Loucy (cell line): ENCODE measurements around the gene BDH2.

Source experiments
- H2AFZ ChIP-seq: fragments of 200-600 bp; sonication (generic); 2 replicates; pipeline ENCODE4 v1.6.0; 2016; ENCODE audit warnings: antibody characterized with exemption, mild to moderate bottlenecking, low read length, moderate library complexity
- H3F3A ChIP-seq: fragments of 200-600 bp; 2 replicates; pipeline ENCODE4 v1.6.0; 2016; ENCODE audit warnings: antibody characterized with exemption, low read depth, mild to moderate bottlenecking
- H3K27me3 ChIP-seq: fragments of 200-600 bp; sonication (generic); 2 replicates; pipeline ENCODE4 v1.6.1; 2014; ENCODE audit warnings: low read length, mild to moderate bottlenecking; ENCODE audit not compliant: insufficient read depth, poor library complexity, severe bottlenecking
- H3K36me3 ChIP-seq: fragments of 200-600 bp; sonication (generic); 2 replicates; pipeline ENCODE4 v1.6.1; 2016; ENCODE audit warnings: low read length; ENCODE audit not compliant: insufficient read depth
- H3K4me1 ChIP-seq: fragments of 200-600 bp; sonication (generic); 2 replicates; pipeline ENCODE4 v1.5.1; 2014; ENCODE audit warnings: low read length, mild to moderate bottlenecking; ENCODE audit not compliant: insufficient read depth, poor library complexity, severe bottlenecking
- H3K4me2 ChIP-seq: fragments of 200-600 bp; sonication (generic); 2 replicates; pipeline ENCODE4 v1.6.0; 2014; ENCODE audit warnings: antibody characterized with exemption, low read length, low read depth, mild to moderate bottlenecking; ENCODE audit not compliant: poor library complexity, severe bottlenecking
- H3K4me3 ChIP-seq: fragments of 200-600 bp; sonication (generic); 2 replicates; pipeline ENCODE4 v1.5.1; 2014; ENCODE audit warnings: low read length, mild to moderate bottlenecking, mixed read lengths; ENCODE audit not compliant: poor library complexity, severe bottlenecking
- H3K79me2 ChIP-seq: fragments of 200-600 bp; sonication (generic); 2 replicates; pipeline ENCODE4 v1.6.1; 2014; ENCODE audit warnings: low read length; ENCODE audit not compliant: insufficient read depth
- H3K9ac ChIP-seq: fragments of 200-600 bp; sonication (generic); 2 replicates; pipeline ENCODE4 v1.6.0; 2014; ENCODE audit warnings: mild to moderate bottlenecking, low read depth, low read length, moderate library complexity; ENCODE audit not compliant: poor library complexity, severe bottlenecking
- H3K9me2 ChIP-seq: fragments of 200-600 bp; sonication (generic); replicated peaks from 2 replicates; pipeline ENCODE4 v1.6.1; 2016; ENCODE audit warnings: low read depth, low read length, mixed read lengths
- H3K9me3 ChIP-seq: fragments of 200-600 bp; sonication (generic); 2 replicates; pipeline ENCODE4 v1.6.1; 2014; ENCODE audit warnings: mild to moderate bottlenecking, antibody characterized with exemption, low read length, low read depth; ENCODE audit not compliant: insufficient read depth
- H4K20me1 ChIP-seq: fragments of 200-600 bp; sonication (generic); 2 replicates; pipeline ENCODE4 v1.6.0; 2014; ENCODE audit warnings: antibody characterized with exemption, low read length, mild to moderate bottlenecking; ENCODE audit not compliant: insufficient read depth, poor library complexity, severe bottlenecking
- EZH2phosphoT487 ChIP-seq: fragments of 200-600 bp; IDR thresholded peaks from 2 replicates; pipeline ENCODE4 v1.6.1; 2018; ENCODE audit warnings: antibody characterized with exemption, mild to moderate bottlenecking, moderate library complexity, borderline replicate concordance
- TF ChIP-seq, protein P1 (sequence below): fragments of 200-600 bp; sonication (generic); conservative IDR thresholded peaks from 2 replicates; pipeline ENCODE4 v1.5.1; 2014; ENCODE audit warnings: mild to moderate bottlenecking, antibody characterized with exemption, low read length

The BDH2 gene

DNA sequence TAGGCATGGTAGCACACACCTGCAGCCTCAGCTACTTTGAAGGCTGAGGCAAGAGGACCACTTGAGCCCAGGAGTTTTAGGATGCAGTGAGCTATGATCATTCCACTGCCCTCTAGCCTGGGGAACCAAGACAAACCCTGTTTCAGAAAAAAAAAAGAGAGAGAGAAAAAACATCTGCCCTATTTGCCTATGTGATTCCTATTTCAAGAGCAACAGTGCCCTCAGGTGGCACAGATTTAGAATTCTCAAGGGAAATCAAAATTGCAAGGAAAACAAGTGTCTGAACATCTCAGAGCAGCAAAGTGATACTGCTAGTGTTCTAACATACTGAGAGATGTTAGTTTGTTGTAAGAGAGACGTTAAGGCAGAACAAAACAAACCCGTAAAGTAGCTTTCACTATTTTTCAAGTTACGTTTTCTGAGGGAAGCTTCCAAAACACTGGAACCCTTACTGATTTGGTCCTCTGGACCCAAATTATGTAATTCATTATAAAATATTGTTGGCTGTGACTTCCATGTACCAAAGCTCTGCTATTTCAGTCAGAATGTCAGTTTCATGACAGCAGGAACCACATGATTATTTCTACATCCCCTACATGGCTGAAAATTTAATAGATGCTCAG, 7.9 kb downstream of the BDH2 start:
- TF ChIP-seq EZH2phosphoT487, result no peak
- TF ChIP-seq, protein P1, sequence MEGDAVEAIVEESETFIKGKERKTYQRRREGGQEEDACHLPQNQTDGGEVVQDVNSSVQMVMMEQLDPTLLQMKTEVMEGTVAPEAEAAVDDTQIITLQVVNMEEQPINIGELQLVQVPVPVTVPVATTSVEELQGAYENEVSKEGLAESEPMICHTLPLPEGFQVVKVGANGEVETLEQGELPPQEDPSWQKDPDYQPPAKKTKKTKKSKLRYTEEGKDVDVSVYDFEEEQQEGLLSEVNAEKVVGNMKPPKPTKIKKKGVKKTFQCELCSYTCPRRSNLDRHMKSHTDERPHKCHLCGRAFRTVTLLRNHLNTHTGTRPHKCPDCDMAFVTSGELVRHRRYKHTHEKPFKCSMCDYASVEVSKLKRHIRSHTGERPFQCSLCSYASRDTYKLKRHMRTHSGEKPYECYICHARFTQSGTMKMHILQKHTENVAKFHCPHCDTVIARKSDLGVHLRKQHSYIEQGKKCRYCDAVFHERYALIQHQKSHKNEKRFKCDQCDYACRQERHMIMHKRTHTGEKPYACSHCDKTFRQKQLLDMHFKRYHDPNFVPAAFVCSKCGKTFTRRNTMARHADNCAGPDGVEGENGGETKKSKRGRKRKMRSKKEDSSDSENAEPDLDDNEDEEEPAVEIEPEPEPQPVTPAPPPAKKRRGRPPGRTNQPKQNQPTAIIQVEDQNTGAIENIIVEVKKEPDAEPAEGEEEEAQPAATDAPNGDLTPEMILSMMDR, result peak; percentile 89

GRCh38 chr4:103089481-103089880, 10.2 kb downstream of the BDH2 start:
- no peak overlapping the region for H2AFZ ChIP-seq
- no peaks in the 10 kb centered on the region; the same call in 1 of the 2 replicates for H3K36me3 ChIP-seq
- no peaks in the 10 kb centered on the region for H3K4me1 ChIP-seq
- H3K79me2 ChIP-seq, result no peaks in the 10 kb centered on the region
- no peak overlapping the region for H3K9ac ChIP-seq
- H3K4me3 ChIP-seq, result no peak overlapping the region
- TF ChIP-seq, protein P1, result no peak
- no peak for TF ChIP-seq EZH2phosphoT487
- no peaks in the 10 kb centered on the region for H3K27me3 ChIP-seq
- no peaks in the 10 kb centered on the region for H3K9me3 ChIP-seq
- H3K4me2 ChIP-seq, result no peak overlapping the region
- no peaks in the 10 kb centered on the region for H3F3A ChIP-seq
- H4K20me1 ChIP-seq, result no peaks in the 10 kb centered on the region
- H3K9me2 ChIP-seq, result no peaks in the 10 kb centered on the region

More for the DNA sequence above, 7.9 kb downstream of the BDH2 start:
- H2AFZ ChIP-seq, result no peak overlapping the region
- no peaks in the 10 kb centered on the region for H3K4me1 ChIP-seq
- no peak overlapping the region for H3K4me2 ChIP-seq
- H3K36me3 ChIP-seq, result no peaks in the 10 kb centered on the region; the same call in 1 of the 2 replicates
- no peaks in the 10 kb centered on the region for H3K79me2 ChIP-seq
- no peaks in the 10 kb centered on the region for H4K20me1 ChIP-seq
- no peaks in the 10 kb centered on the region for H3K27me3 ChIP-seq
- H3K4me3 ChIP-seq, result no peak overlapping the region
- no peaks in the 10 kb centered on the region for H3K9me2 ChIP-seq
- no peak overlapping the region for H3K9ac ChIP-seq
- H3F3A ChIP-seq, result no peaks in the 10 kb centered on the region
- no peaks in the 10 kb centered on the region for H3K9me3 ChIP-seq

GRCh38 chr4:103086551-103086950, 13.1 kb downstream of the BDH2 start:
- Histone ChIP-seq H3K9me2 (no peaks in the 10 kb centered on the region), H3K9me3 (no peaks in the 10 kb centered on the region), H2AFZ (no peak overlapping the region), H3K4me1 (no peaks in the 10 kb centered on the region), H3K4me2 (no peak overlapping the region), H3K9ac (no peak overlapping the region), H3K27me3 (no peaks in the 10 kb centered on the region), H3K79me2 (no peaks in the 10 kb centered on the region), H4K20me1 (no peaks in the 10 kb centered on the region), H3F3A (no peaks in the 10 kb centered on the region), H3K36me3 (no peaks in the 10 kb centered on the region; the same call in 1 of the 2 replicates), H3K4me3 (no peak overlapping the region)
- TF ChIP-seq EZH2phosphoT487, result no peak
- TF ChIP-seq, protein P1, result no peak
